ELF-1 (cell line): ENCODE data around the gene SMIM44.

Source experiments
- DNase-seq: peaks from one replicate; pipeline ENCODE4 v3.0.0-alpha.2; 2016; ENCODE audit warnings: low read depth, low spot score

SMIM44 gene

GRCh38 chr19:3477951-3478350 lies 5.3 kb downstream of the SMIM44 start:
- DNase-seq = no peak

DNA sequence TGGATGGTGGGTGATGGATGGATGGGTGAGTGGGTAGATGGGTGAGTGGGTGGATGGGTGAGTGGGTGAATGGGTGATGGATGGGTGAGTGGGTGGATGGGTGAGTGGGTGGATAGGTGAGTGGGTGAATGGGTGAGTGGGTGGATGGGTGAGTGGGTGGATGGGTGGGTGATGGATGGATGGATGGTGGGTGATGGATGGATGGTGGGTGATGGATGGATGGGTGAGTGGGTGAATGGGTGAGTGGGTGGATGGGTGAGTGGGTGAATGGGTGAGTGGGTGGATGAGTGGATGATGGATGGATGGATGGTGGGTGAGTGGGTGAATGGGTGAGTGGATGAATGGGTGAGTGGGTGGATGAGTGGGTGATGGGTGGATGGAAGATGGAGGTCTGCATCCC lies 5.7 kb downstream of the SMIM44 start:
- no peak for DNase-seq

DNA sequence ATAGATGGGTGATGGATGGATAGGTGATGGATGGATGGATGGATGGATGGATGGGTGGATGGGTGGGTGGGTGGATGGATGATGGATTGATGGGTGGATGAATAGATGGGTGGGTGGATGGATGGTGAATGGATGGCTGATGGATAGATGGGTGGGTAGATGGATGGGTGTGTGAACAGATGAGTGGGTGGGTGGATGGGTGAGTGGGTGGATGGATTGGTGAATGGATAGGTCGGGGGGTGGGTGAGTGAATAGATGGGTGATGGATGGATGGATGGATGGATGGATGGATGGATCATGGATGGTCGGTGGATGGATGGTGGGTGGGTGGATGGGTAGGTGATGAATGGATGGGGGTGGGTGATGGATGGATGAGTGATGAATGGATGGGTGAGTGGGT lies 6.4 kb downstream of the SMIM44 start:
- no peak for DNase-seq

DNA sequence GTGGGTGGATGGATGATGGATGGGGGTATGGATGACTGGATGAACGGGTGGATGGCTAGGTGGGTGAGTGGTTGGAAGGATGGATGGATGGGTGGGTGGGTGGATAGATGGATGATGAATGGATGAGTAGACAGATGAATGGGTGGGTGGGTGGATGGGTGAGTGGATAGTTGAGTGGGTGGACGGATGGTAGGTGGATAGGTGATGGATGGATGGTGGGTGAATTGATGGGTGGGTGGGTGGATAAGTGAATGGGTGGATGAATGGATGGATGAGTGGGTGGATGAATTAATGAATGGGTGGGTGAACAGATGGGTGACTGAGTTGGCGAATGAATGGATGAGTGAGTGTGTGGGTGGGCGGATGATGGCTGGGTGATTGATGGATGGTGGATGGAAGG lies 7.8 kb downstream of the SMIM44 start:
- no peak for DNase-seq

DNA sequence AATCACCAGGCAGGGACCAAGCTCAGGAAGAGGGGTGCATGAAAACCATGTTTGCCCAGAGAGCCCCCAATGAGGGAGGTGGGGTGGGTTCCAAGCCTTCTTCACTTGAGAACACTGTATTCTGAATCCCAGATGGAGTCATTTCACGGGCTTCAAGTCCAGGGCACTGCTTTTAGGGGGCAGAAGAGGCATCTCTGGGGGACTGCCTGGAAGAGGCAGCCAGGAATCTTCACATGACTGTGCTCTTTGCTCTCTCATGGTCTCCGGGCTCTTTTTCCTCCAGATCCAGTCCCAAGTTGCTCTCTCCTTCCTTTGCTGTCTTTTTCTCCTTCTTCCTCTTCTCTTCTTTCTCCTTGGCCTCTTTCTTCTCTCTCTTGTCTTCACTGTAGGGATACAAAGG lies 8.6 kb downstream of the SMIM44 start:
- no peak for DNase-seq

GRCh38 chr19:3474010-3474409 lies 9.2 kb downstream of the SMIM44 start:
- DNase-seq = no peak

DNA sequence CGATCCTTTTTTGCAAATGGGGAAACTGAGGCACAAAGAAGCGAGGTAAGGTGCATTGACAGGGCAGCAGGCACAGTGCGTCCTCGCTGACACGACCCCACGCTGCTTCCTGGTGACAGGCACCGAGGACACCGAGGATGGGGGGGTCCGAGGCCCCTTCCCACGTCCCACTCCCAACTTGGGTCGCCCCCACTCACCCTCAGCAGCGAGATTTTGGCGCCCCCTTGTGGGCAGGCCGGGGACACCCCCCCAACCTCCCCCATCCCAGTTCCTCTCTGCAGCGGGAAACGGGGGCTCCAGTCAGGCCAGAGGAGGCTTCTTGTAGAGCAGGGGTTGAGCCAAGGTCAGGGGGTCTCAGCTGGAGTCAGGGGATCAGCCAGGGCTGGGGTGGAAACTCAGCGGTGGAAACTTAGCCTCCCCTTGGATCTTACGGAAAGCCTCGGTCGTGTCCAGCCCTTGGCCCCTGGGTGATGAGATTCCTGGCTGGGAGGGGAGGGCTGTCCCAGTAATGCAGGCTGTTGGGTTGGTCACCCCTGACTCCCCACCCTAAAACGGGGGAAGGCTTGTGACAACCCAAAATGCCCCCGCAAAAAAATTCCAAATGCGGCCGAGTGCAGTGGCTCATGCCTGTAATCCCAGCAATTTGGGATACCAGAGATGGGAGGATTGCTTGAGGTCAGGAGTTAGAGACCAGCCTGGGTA lies 11.1 kb downstream of the SMIM44 start:
- no peak for DNase-seq

GRCh38 chr19:3470500-3471128 lies 12.6 kb downstream of the SMIM44 start:
- DNase-seq = no peak

DNA sequence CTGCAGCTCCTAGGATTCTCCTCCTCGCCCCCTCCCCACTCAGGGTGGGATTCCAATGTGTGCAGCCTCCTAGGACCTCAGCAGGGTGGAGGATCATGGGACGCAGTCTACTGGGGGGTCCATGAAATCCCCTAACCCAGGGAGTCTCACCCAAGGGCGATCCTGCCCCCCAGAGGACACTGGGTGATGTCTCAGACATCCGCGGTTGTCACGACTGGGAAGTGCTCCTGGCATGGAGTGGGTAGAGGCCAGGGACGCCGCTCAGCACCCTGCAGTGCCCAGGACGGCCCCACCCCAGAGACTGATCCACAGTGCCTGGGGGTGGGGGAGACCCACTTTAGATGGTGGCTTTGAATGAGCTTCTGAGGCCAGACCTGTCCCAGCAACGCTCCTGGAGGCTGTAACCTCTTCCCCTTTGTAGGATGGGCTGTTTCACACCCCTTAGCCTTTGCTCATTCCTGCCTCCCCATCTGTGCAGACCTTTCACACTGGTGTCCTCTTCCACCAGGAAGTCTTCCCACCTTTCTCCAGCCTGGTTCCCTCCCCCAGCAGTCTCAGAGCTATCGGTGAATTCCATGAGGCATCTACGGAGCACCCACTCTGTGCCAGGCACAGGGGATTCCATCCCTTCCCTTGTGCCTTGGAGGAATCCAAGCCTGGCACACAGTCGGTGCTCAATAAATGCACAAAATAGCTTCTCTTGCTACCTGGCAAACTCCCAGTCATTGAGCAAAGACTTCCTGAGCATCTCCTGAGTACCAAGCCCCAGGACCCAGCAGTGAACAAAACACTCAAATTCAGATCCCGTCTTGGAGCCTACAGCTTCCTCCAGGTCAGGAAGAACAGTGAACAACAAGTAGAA lies 13.4 kb downstream of the SMIM44 start:
- no peak for DNase-seq

DNA sequence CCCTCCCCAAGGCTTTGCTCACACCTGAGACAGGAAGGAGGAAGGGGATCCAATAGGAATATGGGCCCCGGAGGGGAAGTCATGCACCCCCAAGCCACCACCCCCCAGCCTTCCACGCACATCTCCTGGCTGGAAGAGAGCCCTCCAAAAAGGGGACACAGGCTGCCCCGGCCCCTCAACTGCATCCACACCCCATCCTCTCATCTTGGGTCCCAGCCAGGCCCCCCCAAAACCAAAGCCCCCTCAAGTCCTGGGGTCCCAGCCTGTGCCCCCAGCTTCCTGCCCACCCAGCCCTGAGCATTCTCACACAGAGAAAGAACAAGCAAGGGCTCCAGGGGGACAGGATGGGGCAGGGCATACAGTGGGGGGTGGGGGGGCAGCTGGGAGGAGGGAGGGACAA lies 15.0 kb downstream of the SMIM44 start:
- no peak for DNase-seq

- no peak for DNase-seq
Observed at GRCh38 chr19:3467437-3468198, 15.6 kb downstream of the SMIM44 start.

DNA sequence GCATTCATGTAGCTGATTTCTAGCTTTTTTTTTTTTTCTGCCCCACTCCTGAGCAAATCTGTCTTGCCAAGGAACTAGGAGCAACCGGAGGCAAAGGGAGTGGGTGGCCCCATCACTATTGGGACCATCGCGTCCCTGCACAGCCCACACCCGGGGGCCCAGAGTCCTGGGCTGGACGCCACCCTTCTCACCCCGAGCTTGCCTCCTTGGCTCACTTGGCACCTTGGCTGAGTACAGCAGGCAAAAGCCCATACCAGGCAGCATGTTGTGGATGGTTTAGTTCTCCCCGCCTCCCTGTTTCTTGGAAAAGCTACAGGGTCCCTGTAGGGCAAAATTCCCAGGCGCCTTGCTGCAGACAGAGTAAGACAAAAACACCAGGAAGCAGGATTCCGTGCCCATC lies 16.6 kb downstream of the SMIM44 start:
- no peak for DNase-seq

DNA sequence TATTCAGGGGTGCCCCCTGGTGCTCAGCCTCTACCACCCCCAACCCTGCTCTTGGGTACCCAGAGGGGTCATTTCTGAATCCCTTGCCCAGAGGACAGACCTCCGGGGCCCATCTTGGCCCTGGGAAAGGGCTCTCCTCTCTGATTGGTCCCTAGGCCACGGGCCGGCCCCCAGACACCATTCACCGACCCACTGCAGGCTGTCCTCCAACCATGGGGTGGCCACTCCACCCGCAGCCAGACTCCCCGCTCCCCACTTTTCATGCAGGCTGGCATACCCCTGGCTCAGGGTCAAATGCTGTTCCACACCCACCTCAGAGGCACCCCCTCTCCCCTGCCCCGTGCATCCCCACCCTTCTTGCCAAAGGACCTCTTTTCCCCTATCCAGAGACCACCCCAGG lies 17.7 kb downstream of the SMIM44 start:
- DNase-seq = no peak

DNA sequence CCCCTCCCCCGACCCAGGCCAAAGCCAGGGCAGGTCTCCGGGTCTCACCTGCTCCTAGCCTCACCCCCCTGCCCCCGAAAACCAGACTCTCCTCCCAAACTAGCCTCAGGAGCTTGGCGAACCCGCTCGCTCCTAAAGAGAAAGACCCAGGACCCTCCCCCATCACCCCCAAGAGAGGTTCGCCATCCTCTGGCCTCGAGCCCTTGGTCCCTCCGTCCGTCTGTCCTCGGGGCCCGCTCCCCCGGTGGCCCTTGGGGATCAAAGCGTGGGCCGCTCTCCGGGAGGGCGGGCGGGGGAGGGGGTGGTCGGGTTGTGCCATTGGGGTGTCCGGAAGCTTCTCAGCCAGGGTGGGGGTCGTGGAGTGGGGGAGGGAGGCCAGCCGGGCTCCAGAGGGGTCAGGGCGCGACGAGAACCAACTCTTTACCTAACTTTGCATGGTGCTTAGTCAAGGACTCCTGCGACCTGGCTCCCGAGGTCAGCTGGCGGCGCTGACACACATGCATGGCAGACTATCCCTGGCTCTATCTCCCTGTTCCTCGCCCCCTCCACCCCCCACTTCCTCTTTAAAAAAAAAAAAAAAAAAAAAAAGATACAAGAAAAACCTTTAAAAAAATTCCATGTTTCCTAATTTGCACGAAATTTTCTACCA lies 18.5 kb downstream of the SMIM44 start:
- no peak for DNase-seq

- DNase-seq = no peak
Observed at GRCh38 chr19:3463714-3464586, 19.3 kb downstream of the SMIM44 start.

- DNase-seq = no peak
Observed at GRCh38 chr19:3462991-3463713, 20.1 kb downstream of the SMIM44 start.

DNA sequence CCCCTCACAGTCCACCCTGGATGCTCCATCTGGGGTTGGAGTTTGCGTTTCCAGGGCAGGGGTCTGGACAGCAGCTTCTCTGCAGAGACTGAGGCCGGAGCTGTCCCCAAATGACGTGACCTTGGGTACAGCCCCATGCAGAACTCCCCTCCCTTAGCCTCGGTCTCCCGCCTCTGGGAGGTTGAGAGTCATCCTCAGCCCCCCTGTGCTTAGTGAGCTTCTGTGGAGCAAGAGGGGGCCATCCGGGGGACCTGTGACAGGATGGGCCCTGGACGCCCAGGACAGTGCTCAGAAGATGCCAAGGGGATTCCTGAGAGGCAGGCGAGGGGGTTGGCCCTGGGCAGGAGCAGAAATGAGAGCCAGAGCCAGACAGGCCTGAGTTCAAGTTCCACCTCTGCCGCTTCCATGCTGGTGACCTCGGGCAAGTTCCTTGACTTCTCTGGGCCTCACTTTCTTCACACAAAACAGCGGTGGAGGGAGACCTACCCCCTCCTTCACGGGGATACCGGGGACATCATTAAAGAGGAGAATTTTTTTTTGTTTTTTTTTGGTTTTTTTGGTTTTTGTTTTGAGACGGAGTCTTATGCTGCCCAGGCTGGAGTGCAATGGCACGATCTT lies 23.2 kb downstream of the SMIM44 start:
- DNase-seq = no peak

DNA sequence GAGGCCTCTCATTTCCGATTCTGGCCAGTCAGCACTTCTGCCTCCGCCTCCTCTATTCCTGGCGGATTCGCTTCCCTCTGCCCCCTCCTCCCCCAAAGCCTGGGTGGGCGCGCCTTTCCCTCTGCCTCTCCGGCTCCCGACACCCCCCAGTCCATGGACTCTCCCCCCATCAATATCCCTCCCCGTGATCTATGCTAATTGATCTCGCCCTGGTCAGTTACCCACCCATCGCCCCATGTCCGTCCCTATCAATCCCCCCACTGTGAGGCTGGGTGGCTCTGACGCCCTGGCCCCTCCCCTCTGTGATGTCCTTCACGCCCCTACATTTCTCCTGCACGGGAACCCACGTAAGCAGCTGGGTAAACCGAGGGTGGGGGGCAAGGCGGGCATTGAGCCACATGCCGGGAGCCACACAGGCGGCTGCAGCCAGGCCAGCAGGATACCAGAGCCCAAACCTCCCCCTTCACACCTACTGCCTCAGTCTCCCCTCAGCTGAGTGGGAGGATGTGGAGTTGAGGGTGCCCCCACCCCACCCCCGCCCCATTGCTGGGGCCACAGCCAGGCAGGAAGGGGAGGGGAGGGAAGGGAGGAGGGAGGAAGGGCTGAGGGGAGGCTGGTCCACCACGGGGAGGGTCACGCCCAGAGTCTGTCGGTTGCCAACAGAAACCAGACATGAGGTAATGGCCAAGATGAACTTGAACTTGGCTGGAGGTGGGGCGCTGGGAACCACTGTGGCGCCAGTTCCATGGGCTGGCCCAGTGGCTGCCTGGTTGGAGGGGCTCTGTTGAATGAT lies 24.0 kb downstream of the SMIM44 start:
- DNase-seq = no peak
